SK-N-MC (cell line): Measurements from ENCODE around the gene FAM124A.

ENCODE experiments used
- DNase-seq: peaks from one replicate; pipeline ENCODE4 v3.0.0-alpha.2; 2011; ENCODE audit warnings: low read depth, low spot score
- H3K27ac ChIP-seq: fragments of 200-600 bp; sonication (generic); 2 replicates; pipeline ENCODE4 v1.5.1; 2016; ENCODE audit warnings: mixed run types
- H3K36me3 ChIP-seq: fragments of 200-600 bp; sonication (generic); 2 replicates; pipeline ENCODE4 v1.6.1; 2017; ENCODE audit warnings: antibody characterized with exemption, low read length, mixed read lengths; ENCODE audit not compliant: insufficient read depth
- H3K4me3 ChIP-seq: fragments of 200-600 bp; sonication (generic); 2 replicates; pipeline ENCODE4 v1.5.1; 2016
- H3K9ac ChIP-seq: fragments of 200-600 bp; sonication (generic); 2 replicates; pipeline ENCODE4 v1.8.0; 2017; ENCODE audit warnings: mixed run types, mixed read lengths; ENCODE audit not compliant: insufficient read length
- H3K9me3 ChIP-seq: fragments of 200-600 bp; sonication (generic); 2 replicates; pipeline ENCODE4 v1.6.1; 2017; ENCODE audit warnings: low read depth, mild to moderate bottlenecking, antibody characterized with exemption, low read length, moderate library complexity, mixed read lengths
- EZH2 ChIP-seq: fragments of 200-600 bp; sonication (generic); IDR thresholded peaks from one replicate; pipeline ENCODE4 v1.6.1; 2017; ENCODE audit warnings: antibody characterized with exemption
- FOXP2 ChIP-seq: optimal IDR thresholded peaks from 2 replicates; pipeline ENCODE3; 2011; ENCODE audit warnings: mild to moderate bottlenecking, moderate library complexity; ENCODE audit not compliant: insufficient read depth; ENCODE audit errors: extremely low read length, control extremely low read depth
- POLR2AphosphoS5 ChIP-seq: IDR thresholded peaks from 2 replicates; pipeline ENCODE4 v1.6.1; 2012; ENCODE audit warnings: mild to moderate bottlenecking, low read depth, low read length, borderline replicate concordance

Gene FAM124A

GRCh38 chr13:51223560-51224270, 1.5 kb downstream of the FAM124A start:
- Histone ChIP-seq H3K27ac (no peak overlapping the region), H3K4me3 (peak overlapping the region; percentile 91)

GRCh38 chr13:51225029-51225428, 2.8 kb downstream of the FAM124A start:
- Histone ChIP-seq H3K9me3 (no peaks in the 10 kb centered on the region), H3K27ac (no peak overlapping the region), H3K9ac (no peak overlapping the region), H3K36me3 (no peaks in the 10 kb centered on the region), H3K4me3 (no peak overlapping the region)
- DNase-seq, result no peak
- TF ChIP-seq EZH2, result no peak
- no peak for TF ChIP-seq POLR2AphosphoS5
- no peak for TF ChIP-seq FOXP2

More at GRCh38 chr13:51223560-51224270, 1.5 kb downstream of the FAM124A start:
- no peaks in the 10 kb centered on the region for H3K36me3 ChIP-seq
- no peak for TF ChIP-seq FOXP2
- no peak for TF ChIP-seq EZH2
- TF ChIP-seq POLR2AphosphoS5, result no peak
- no peak overlapping the region for H3K9ac ChIP-seq
- no peak for DNase-seq
- no peaks in the 10 kb centered on the region for H3K9me3 ChIP-seq

- no peak overlapping the region for H3K27ac ChIP-seq
- DNase-seq, result no peak
- TF ChIP-seq POLR2AphosphoS5 (no peak), FOXP2 (no peak), EZH2 (no peak)
- H3K9me3 ChIP-seq, result no peaks in the 10 kb centered on the region
- no peak overlapping the region for H3K9ac ChIP-seq
- peaks cover 5% of the 10 kb centered on the region for H3K36me3 ChIP-seq
- no peak overlapping the region for H3K4me3 ChIP-seq
These were observed 5.2 kb downstream of the FAM124A start for GRCh38 chr13:51227404-51227803.

GRCh38 chr13:51229101-51229719, 7.0 kb downstream of the FAM124A start:
- peaks cover 14% of the 10 kb centered on the region for H3K36me3 ChIP-seq
- H3K9me3 ChIP-seq, result no peaks in the 10 kb centered on the region
- H3K9ac ChIP-seq, result no peak overlapping the region
- no peak overlapping the region for H3K4me3 ChIP-seq
- no peak for DNase-seq
- TF ChIP-seq POLR2AphosphoS5 (no peak), EZH2 (no peak), FOXP2 (no peak)
- no peak overlapping the region for H3K27ac ChIP-seq

GRCh38 chr13:51229731-51230130, 7.5 kb downstream of the FAM124A start:
- Histone ChIP-seq H3K9ac (no peak overlapping the region), H3K4me3 (peak overlapping the region; percentile 28; the same call in 1 of the 2 replicates)
- no peak for DNase-seq

GRCh38 chr13:51230477-51231105, 8.4 kb downstream of the FAM124A start:
- DNase-seq, result no peak
- peak overlapping the region; percentile 28; the same call in 1 of the 2 replicates for H3K4me3 ChIP-seq
- peaks cover 14% of the 10 kb centered on the region for H3K36me3 ChIP-seq
- peak overlapping the region; percentile 43 for H3K9ac ChIP-seq
- TF ChIP-seq POLR2AphosphoS5 (no peak), FOXP2 (no peak), EZH2 (no peak)
- H3K27ac ChIP-seq, result peak overlapping the region; percentile 26; the same call in 1 of the 2 replicates
- H3K9me3 ChIP-seq, result no peaks in the 10 kb centered on the region

More at GRCh38 chr13:51229731-51230130, 7.5 kb downstream of the FAM124A start:
- H3K9me3 ChIP-seq, result no peaks in the 10 kb centered on the region
- TF ChIP-seq EZH2 (no peak), FOXP2 (no peak), POLR2AphosphoS5 (no peak)
- H3K27ac ChIP-seq, result no peak overlapping the region
- peaks cover 14% of the 10 kb centered on the region for H3K36me3 ChIP-seq

- Histone ChIP-seq H3K9me3 (no peaks in the 10 kb centered on the region), H3K36me3 (peaks cover 14% of the 10 kb centered on the region), H3K27ac (no peak overlapping the region), H3K9ac (no peak overlapping the region), H3K4me3 (no peak overlapping the region)
- TF ChIP-seq FOXP2, result no peak
- DNase-seq, result no peak
These were observed 9.3 kb downstream of the FAM124A start for GRCh38 chr13:51231456-51231855.

- DNase-seq, result no peak
- no peak overlapping the region for H3K27ac ChIP-seq
- peaks cover 14% of the 10 kb centered on the region for H3K36me3 ChIP-seq
- TF ChIP-seq POLR2AphosphoS5, result no peak
- no peak for TF ChIP-seq EZH2
- TF ChIP-seq FOXP2, result no peak
- H3K9ac ChIP-seq, result no peak overlapping the region
- H3K4me3 ChIP-seq, result no peak overlapping the region
- no peaks in the 10 kb centered on the region for H3K9me3 ChIP-seq
These were observed 10.1 kb downstream of the FAM124A start for GRCh38 chr13:51232328-51232727.
